ENCODE results near the gene SH3RF2.
"Not testable (repeated sequence)": the region's sequence is repeated elsewhere in the genome, so short reads cannot be mapped to it uniquely, and the experiment has no call there.

The SH3RF2 gene

DNA sequence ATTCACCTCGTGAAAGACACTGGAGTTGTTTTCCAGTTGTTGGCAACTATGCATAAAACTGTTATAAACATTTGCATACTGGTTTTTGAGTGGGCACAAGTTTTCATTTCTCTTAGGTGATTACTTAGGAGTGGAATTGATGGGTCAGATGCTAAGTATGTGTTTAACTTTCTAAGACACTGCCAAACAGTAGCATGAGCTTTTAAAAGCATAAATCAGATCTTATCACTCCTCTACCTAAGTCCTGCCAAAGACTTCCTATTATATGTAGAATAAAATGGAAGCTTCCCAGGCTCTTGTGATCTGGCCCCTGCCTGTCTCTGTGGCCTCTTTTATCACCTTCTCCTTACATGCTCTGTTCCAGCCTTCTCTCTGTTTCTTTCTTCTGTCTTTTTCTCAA, 72.6 kb downstream of the SH3RF2 start:
- no peak for DNase-seq (ENCODE audit: low spot score)

- DNase-seq (ENCODE audit: low spot score): not testable (repeated sequence)
Observed at GRCh38 chr5:146010447-146010846, 74.1 kb downstream of the SH3RF2 start.

GRCh38 chr5:146013761-146014160, 77.4 kb downstream of the SH3RF2 start:
- DNase-seq (ENCODE audit: low spot score): no peak

DNA sequence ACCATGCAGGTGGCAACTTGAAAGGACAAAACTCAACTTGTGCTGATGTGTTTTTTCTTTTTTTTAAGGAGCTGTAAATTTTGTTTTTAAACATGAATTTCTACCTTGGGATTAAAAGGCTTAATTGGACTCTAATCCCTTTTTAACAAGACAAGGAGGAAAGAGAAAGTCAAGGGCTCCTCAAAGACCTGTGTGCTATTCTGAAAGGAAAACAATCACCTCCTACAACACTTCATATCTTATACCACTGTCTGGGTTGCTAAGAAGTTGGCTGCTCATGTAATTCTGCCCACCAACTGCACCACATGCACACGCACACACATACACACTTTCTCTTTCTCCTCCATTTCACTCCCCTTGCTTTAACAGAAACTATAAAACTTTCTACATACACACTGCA, 78.6 kb downstream of the SH3RF2 start:
- no peak for DNase-seq (ENCODE audit: low spot score)

DNA sequence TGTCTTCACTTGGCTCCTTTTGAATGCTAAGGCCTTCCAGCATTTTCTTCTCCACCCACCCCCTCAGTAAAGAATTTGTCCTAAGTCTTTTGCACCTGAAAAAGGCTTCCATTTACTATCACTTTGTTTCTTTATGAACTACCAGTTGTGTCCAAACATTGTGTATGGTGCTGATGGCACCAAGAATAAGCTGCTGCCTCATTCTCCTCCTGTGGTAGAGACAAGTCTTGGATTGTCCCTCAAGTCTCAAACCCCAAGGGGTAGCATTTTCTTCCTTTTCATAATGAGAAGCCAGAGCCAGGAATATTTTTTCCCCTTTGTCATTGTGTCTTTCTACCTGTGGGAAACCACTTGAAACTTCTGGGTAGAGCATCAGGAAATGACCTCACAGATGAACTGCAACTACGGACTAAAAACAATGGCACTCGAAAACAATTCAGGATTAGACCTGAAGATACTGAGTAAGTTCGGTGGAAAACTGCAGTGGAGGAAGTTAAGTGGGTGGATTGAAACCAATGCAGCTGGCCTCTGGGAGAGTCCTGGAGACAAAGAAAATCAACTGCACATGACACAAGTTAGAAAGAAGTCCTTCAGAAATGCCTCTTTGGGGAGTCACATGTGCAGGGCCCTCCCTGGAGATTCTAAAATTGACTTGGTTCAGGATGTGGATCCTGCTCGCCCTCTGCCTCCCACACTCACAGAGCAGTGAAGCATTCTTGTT, 80.5 kb downstream of the SH3RF2 start:
- DNase-seq (ENCODE audit: low spot score): no peak

DNA sequence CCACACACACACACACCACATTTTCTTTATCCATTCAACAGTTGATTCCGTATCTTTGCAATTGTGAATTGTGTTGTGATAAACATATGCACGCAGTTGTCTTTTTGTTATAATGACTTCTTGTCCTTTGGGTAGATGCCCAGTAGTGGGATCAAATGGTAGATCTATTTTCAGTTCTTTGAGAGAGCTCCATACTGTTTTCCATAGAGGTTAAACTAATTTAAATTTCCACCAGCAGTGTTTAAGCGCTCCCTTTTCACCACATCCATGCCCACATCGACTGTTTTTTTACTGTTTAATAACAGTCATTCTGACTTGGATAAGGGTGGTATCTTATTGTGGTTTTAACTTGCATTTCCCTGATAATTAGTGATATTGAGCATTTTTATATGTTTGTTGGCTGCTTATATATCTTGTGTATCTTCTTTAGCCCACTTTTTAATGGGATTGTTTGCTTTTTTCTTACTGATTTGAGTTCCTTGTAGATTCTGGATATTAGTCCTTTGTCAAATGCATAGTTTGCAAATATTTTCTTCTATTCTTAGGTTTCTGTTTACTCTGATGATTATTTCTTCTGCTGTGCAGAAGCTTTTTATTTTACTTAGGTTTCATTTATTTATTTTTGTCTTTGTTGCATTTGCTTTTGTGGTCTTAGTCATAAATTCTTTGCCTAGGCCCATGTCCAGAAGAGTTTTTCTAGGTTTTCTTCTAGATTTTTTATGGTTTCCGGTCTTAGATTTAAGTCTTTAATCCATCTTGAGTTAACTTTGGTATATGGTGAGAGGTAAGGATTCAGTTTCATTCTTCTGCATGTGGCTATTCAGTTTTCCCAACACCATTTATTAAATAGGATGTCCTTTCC, 82.4 kb downstream of the SH3RF2 start:
- no peak for DNase-seq (ENCODE audit: low spot score)

DNA sequence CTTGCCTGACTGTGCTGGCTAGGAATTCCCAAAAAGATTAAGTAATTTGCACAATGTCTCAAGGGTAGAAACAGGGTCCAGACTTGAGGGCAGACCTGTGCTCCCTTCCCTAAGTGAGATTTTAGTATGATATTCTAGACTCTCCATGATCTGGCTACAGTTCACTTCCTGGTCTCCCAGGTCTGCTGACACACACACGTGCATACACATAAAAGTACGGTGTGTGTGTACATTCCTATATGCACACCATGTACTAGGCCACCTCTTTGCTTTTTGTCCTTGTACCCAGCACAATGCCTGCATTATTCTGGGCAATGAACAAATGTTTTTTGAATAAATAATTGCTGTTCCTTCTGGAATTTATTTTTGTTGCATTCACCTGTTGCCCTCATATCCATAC, 83.7 kb downstream of the SH3RF2 start:
- DNase-seq (ENCODE audit: low spot score): no peak

- no peak for DNase-seq (ENCODE audit: low spot score)
Observed at GRCh38 chr5:146024034-146024433, 87.7 kb downstream of the SH3RF2 start.

- no peak for DNase-seq (ENCODE audit: low spot score)
Observed at GRCh38 chr5:146025114-146025680, 88.8 kb downstream of the SH3RF2 start.

- DNase-seq (ENCODE audit: low spot score): no peak
Observed at GRCh38 chr5:146025681-146026080, 89.3 kb downstream of the SH3RF2 start.

DNA sequence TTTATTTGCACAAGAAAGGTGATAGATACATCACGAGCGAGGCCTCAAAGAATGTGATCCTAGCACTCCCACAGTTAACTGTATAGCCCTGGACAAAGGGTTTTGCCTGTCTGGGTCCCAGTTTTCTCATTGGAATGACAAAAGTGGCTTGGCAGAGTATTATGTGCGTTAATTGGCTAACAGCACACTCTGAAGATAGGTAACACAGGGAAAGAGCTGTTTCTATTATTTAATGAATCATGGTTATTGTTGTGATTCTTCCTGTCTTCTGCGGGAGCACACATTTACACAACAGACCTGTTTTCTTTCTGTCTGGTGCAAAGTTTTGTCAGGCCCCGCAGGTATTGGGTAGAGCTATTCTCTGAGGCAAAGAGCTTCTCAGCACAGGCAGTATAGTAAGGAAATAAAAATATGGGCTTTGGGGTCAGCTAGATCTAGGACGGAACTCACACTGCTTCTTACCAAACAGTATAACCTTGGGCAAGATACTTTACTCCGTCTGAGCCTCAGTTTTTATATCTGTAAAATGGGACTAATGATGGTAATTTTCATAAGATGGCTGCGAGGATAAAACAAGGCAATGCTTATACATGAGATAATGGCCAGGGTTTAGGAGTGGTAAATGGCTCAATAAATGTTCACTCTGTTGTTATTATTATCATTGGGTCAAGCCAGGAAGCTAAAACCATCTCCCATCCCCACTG, 90.1 kb downstream of the SH3RF2 start:
- DNase-seq (ENCODE audit: low spot score): no peak

- no peak for DNase-seq (ENCODE audit: low spot score)
Observed at GRCh38 chr5:146027751-146028150, 91.4 kb downstream of the SH3RF2 start.

GRCh38 chr5:146032911-146033310, 96.5 kb downstream of the SH3RF2 start:
- DNase-seq (ENCODE audit: low spot score): no peak

DNA sequence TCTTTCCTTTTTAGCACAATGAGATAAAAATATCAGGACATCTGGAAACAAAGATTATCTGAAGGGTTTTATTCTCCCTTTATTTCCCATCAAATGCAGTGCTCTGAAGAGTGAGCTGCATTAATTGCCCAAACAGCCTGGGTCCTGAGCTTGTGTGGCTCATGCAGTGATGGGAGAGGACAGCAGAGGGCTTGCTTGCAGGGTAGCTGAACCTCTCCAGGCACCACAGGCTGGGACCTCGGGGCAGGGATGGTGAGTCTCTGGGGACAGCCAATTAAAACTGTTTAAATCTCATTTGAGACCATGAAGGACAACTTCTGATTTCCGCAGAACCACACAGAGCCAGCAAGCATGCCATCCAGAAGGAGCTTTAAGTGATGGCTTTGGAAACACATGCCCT, 97.7 kb downstream of the SH3RF2 start:
- DNase-seq (ENCODE audit: low spot score): no peak

GRCh38 chr5:146034605-146035004, 98.2 kb downstream of the SH3RF2 start:
- DNase-seq (ENCODE audit: low spot score): no peak

GRCh38 chr5:146039420-146039819, 103.0 kb downstream of the SH3RF2 start:
- DNase-seq (ENCODE audit: low spot score): no peak

GRCh38 chr5:146040527-146040926, 104.1 kb downstream of the SH3RF2 start:
- DNase-seq (ENCODE audit: low spot score): no peak

- peak; percentile 46 for DNase-seq (ENCODE audit: low spot score)
Observed at GRCh38 chr5:146041180-146041789, 104.9 kb downstream of the SH3RF2 start.

DNA sequence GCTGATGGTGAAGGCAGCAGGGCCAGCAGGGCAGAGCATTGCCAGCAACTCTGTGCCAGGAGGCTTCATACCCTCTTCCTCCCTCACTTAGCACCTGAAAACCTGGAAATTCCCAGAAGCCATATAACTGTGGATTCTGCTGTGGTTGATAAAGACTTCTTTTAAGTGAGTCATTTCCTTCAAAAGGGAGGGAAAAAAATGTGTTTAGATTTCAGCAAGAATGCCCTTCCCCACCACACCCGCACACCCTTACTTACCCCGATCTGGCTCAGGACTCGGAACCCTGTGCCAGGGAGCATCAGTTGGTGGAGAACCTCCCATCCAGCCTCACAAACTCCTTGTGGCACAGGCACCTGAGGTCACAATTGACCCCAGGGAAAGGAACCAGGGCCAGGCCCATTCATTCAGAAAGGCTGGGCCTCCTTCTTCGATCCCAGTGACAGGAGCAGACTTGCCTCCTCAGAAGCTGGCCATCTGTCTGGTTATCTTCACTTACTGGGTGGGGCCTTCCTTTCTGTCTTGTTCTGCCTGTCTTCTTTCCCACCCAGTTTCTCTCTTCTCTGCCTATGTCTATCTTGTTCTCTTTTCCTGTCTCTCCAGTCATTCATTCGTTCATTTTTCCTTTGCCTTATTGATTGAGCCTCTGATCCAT, 106.4 kb downstream of the SH3RF2 start:
- DNase-seq (ENCODE audit: low spot score): no peak

DNA sequence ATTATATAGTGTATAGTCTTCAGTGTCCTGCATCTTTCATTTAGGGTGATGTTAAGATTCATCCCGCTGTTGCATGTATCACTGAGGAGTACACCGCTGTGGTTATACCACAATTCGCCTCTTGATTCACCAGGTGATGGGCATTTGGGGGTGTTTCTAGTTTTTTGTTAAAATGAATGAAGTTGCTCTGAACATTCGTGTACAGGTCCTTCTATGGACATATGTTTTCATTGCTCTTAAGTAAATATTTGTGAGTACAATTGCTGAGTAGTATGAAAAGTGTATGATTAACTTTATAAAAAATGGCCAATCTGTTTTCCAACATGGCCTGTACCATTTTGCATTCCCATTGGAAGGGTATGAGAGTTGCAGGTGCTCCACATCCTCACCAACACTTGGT, 107.3 kb downstream of the SH3RF2 start:
- DNase-seq (ENCODE audit: low spot score): no peak

DNA sequence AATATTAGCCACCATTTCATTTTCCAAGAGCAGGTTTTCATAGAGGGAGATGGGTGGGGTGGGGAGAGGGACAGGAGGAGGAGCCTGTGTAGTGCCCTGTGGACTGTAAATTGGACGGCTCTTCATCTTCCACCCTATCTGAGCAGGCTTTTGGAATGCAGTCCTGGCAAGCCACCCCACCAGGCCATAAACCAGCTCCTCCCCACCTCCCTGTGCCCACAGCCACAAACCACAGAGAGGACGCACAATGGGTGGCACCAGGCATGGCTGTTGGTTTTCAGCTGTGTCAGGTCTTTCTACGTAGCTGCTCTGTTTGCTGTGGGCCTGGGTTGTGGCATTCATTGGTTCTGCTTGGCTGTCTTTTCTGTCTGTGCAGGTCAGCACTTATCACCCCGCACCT, 111.0 kb downstream of the SH3RF2 start:
- no peak for DNase-seq (ENCODE audit: low spot score)

All from NAMALWA (cell line).